GM21529 (cell line): Measurements from ENCODE around the gene FBXL7.

Experiments used
- ATAC-seq: cut with Tn5 transposase; IDR thresholded peaks from one replicate; pipeline ENCODE4 v1.9.1; 2021; ENCODE audit not compliant: unreplicated experiment

The FBXL7 gene

GRCh38 chr5:15647251-15647650 lies 147.3 kb downstream of the FBXL7 start:
- no peak for ATAC-seq

- no peak for ATAC-seq
These were observed 150.3 kb downstream of the FBXL7 start for GRCh38 chr5:15650266-15650665.

GRCh38 chr5:15654779-15655178 lies 154.8 kb downstream of the FBXL7 start:
- no peak for ATAC-seq

- no peak for ATAC-seq
These were observed 155.7 kb downstream of the FBXL7 start for GRCh38 chr5:15655683-15656082.

- ATAC-seq: no peak
These were observed 165.0 kb downstream of the FBXL7 start for GRCh38 chr5:15664961-15665360.

- no peak for ATAC-seq
These were observed 169.8 kb downstream of the FBXL7 start for GRCh38 chr5:15669826-15670225.

- ATAC-seq: no peak
These were observed 174.7 kb downstream of the FBXL7 start for GRCh38 chr5:15674716-15675115.

- ATAC-seq: no peak
These were observed 176.6 kb downstream of the FBXL7 start for GRCh38 chr5:15676591-15676990.

- ATAC-seq: no peak
These were observed 179.2 kb downstream of the FBXL7 start for GRCh38 chr5:15679161-15679560.

GRCh38 chr5:15680455-15680854 lies 180.5 kb downstream of the FBXL7 start:
- ATAC-seq: no peak

GRCh38 chr5:15682122-15682521 lies 182.1 kb downstream of the FBXL7 start:
- no peak for ATAC-seq

- no peak for ATAC-seq
These were observed 182.6 kb downstream of the FBXL7 start for GRCh38 chr5:15682566-15682965.

- ATAC-seq: no peak
These were observed 183.4 kb downstream of the FBXL7 start for GRCh38 chr5:15683332-15683731.

GRCh38 chr5:15687401-15687800 lies 187.4 kb downstream of the FBXL7 start:
- ATAC-seq: no peak

GRCh38 chr5:15689836-15690235 lies 189.9 kb downstream of the FBXL7 start:
- ATAC-seq: no peak

GRCh38 chr5:15690611-15691010 lies 190.6 kb downstream of the FBXL7 start:
- no peak for ATAC-seq

- no peak for ATAC-seq
These were observed 191.5 kb downstream of the FBXL7 start for GRCh38 chr5:15691521-15691920.

GRCh38 chr5:15692706-15693381 lies 192.9 kb downstream of the FBXL7 start:
- ATAC-seq: no peak

GRCh38 chr5:15693382-15693728 lies 193.4 kb downstream of the FBXL7 start:
- ATAC-seq: no peak

- no peak for ATAC-seq
These were observed 194.0 kb downstream of the FBXL7 start for GRCh38 chr5:15693933-15694332.

- no peak for ATAC-seq
These were observed 194.8 kb downstream of the FBXL7 start for GRCh38 chr5:15694696-15695214.

- no peak for ATAC-seq
These were observed 195.3 kb downstream of the FBXL7 start for GRCh38 chr5:15695215-15695731.

GRCh38 chr5:15700373-15700772 lies 200.4 kb downstream of the FBXL7 start:
- no peak for ATAC-seq
